Measurements from ENCODE around the gene CD8A.

Gene CD8A

DNA sequence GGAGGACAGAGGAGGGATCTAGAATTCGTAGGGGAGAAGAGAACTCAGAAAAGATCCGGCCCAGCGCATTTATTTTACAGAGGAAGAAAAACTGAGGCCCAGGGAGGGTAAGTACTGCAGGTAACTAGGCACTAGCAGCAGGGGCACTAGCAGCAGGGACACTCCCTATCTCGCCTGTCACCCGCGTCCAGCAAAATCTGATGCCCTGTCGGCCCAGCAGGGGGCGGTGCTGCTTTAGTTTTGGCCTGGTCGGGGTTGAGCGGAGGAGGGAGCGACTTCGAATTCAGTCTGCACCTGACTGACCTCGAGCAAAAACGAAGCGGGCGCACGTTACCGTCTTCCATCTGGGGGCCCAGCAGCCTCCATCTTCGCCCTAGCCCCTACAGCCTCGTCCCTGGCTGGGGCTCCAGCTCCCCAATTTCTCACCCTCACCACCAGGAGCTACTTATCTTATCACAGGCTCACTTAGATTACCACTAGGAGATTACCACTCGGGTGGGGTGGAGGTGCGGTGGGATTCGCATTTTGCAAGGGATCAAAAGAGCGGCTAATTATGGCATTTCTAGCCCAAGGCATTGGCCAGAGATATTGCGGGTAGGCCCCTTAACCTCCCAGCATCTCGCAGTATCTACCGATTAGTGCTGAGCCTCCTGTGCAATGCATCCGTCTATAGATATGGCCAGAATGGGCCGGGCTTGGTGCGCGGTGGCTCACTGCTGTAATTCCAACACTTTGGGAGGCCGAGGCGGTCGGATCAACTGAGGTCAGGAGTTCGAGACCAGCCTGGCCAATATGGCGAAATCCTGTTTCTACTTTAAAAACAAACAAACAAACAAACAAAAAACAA, 17.8 kb upstream of the CD8A start:
- peak; percentile 60 to 83 for DNase-seq

- peak in 1 of 2 experiments; percentile 18 for DNase-seq
Measured at GRCh38 chr2:86807468-86808275, 17.0 kb upstream of the CD8A start.

GRCh38 chr2:86807133-86807467, 16.4 kb upstream of the CD8A start:
- no peak for DNase-seq

DNA sequence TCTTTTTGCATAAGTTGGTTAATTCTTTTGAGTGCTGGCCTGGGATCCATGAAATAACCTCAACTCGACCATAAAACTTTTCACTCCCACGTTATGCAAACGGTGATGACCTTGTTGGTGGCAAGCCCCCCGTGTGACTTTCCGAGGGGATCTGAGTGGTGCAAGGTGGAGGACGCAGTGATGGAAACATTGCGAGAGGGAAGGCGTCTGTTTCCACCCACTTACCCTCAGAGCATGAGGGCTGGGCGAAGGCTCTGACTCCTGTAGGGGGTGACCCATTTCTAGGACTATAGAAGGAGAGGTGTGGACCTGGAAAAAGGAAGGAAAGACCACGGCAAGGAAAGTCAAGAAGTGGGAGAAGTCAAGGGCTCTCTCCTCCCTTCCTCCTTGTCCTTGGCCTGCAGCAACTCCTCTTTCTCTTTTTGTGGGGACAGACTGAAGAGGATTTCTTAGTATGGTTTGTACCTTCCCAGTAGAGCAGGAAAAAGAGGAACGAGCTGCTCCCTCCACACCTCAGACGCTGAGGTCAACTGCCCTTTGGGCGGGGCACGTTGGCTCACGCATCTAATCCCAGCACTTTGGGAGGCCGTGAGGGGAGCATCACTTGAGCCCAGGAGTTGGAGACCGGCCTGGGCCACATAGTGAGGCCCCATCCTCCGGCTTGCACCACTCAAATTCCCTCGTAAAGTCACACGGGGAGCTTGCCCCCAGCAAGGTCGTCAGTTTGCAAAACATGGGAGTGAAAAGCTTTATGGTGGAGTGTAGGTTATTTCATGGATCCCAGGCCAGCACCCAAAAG, 15.5 kb upstream of the CD8A start:
- DNase-seq: no peak

DNA sequence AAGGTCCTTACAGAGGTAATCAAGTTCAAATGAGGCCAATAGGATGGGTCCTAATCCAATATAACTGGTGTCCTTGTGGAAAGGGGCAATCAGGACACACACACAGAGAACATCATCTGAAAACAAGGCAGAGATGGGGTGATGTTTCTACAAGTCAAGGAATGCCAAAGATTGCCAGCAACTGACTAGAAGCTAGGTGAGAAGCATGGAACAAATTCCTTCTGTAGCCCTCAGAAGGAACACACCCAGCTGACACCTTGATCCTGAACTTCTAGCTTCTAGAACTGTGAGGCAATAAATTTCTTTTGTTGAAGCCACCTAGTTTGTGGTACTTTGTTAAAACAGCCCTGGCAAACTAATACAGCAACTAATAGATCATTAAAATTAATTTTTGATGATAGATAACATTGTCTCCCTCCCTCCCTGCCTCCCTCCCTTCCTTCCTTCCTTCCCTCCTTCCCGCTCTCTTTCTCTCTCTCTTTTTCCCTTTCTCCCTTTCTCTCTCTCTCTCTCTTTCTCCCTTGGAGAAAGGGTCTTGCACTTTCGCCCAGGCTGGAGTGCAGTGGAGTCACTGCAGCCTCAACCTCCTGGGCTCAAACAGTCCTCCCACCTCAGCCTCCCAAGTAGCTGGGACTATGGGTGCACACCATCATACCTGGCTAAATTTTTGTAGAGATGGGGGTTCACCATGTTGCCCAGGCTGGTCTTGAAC, 10.3 kb upstream of the CD8A start:
- no peak for DNase-seq

GRCh38 chr2:86794861-86795260, 4.1 kb upstream of the CD8A start:
- DNase-seq: no peak

GRCh38 chr2:86793752-86794151, 3.0 kb upstream of the CD8A start:
- no peak for DNase-seq

DNA sequence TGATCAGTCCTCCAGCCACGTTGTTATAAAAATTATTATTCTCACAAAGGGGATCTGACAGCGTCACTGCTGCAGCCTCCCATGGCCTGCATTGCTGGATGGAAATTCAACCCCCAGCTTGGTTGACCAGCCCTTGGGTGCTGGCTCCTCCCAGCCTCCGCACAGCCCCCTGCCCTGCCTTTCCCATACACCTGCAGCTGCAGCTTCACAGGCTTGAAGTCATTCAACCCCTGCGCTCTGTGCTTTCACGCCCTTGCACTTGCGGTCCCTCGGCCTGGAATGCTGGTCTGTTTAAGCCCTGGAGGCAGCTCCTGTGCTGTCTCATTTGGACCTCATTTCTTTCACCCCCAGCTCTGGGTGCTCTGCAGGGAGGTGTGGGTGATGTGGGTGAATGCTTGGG, 860 bp upstream of the CD8A start:
- DNase-seq: no peak

- DNase-seq: no peak
Measured at GRCh38 chr2:86790134-86790675, 508 bp downstream of the CD8A start.

GRCh38 chr2:86789687-86790133, 1.0 kb downstream of the CD8A start:
- DNase-seq: no peak

GRCh38 chr2:86788881-86789686, 1.6 kb downstream of the CD8A start:
- DNase-seq: no peak

GRCh38 chr2:86788165-86788564, 2.5 kb downstream of the CD8A start:
- DNase-seq: no peak

- no peak for DNase-seq
Measured at GRCh38 chr2:86787736-86788135, 3.0 kb downstream of the CD8A start.

- DNase-seq: no peak
Measured at GRCh38 chr2:86786001-86786536, 4.6 kb downstream of the CD8A start.

DNA sequence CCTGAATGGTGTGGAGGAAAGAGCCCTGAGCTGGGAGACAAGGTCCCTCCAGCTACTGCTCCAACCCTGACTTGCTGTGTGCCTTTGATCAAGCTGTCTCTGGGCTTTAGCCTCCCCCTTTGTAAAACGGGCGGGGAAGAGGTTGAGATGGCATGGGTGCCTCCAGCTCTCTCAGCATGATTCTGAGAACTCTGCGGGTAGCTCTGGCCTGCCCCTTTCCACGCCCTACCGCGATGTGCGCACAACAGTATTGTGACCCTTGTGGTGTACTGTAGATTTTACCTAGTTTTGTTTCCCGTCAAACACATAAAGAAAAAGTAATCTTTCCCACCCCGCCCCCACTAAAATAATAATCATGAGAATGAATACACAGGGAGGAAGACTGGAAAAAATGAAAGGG, 5.3 kb downstream of the CD8A start:
- no peak for DNase-seq

DNA sequence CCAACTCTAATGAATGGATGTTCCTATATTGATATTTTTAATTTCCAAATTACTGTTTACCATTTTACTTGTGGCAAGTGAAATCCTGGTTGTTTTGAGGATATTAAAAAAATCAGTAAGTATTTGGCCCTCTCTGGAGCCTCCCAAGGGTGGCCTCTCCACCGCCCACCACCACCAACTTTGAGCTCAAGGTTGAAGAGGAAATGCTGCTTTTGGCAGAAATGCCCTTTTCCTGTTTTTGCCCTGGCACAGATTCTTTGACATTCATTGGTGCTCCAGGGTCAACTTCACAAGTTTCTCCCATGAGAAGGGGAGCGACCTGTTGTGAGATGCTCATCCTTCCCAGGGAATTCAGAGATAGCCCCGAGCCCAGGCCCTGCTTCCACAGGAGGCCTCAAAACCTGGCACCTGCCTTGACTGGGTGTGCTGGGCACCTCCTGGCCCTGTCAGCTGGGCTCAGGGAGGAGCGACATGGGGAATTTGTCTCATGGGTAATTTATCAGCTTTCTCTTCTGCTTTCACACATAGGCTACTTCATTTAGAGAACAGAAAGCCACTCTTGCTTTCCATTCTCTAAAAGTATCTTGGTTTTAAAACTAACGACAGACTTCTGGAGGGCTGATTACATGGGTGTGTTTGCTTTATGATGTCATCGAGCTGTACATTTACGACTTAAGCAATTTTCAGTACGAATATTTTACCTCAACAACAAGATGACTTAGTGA, 6.9 kb downstream of the CD8A start:
- DNase-seq: no peak

GRCh38 chr2:86782748-86783147, 8.0 kb downstream of the CD8A start:
- no peak for DNase-seq

GRCh38 chr2:86781363-86781762, 9.3 kb downstream of the CD8A start:
- DNase-seq: no peak

GRCh38 chr2:86779971-86780370, 10.7 kb downstream of the CD8A start:
- no peak for DNase-seq

DNA sequence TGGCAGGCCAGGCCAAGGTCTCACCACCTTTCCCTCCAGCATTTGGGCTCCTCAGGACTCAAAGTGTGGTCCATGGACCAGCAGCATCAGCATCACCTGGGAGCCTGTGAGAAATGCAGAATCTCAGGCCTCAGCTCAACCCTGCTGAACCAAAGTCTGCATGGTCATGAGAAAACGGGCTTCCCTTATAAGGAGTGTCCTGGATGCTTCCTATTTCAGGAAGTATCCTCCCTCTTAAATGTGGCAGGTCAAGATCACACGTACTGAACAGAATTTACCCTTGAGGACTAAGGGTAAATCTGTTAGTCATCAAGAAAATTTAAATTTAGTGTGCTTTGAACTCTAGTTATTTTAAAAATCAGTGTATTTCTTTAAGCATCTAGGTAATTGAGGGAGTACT, 11.8 kb downstream of the CD8A start:
- no peak for DNase-seq

- no peak for DNase-seq
Measured at GRCh38 chr2:86776532-86776931, 14.2 kb downstream of the CD8A start.
